Central memory CD4-positive, alpha-beta T cell (primary cell): Measurements from ENCODE around the gene RAC3.

Experiments used
- DNase-seq: peaks from one replicate; pipeline ENCODE4 v3.0.0; 2022

RAC3 gene

GRCh38 chr17:81999976-82000802 lies 31.3 kb upstream of the RAC3 start:
- no peak for DNase-seq

DNA sequence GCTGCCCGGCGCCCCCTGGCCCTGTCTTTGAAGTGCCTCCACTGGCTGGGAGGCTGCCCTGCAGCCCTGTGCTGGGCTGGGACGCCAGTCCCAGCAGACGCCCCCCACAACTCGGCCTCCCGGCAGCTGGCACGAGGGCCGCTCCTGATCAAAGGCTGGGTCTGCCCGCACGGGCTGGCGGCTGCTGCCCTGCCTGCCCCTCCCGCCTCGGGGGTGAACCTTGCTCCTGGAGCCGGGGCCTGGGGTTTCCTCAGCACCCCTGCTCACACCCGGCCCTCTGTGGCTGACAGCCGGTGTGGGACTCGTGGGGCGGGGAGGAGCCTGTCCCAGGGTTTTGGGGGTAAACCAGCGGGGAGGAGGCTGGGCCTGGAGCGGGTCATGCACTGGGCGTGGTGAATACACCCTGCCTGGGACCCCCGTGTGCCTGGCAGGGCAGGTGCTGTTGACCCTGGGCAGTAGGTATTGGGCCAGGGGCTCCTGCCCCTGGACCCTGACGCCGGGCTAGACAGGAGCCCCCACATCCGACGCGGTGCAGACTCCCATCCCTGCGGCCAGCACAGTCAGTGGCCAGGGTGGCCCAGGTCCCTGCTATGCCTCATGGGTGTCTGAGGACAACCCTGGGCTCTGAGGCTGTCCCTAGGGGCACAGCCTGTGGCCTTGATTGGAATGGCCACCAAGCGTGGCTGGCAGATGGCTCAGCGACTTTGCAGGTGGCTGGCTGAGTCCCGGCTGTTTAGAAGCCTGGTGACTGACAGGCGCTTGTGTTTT lies 30.5 kb upstream of the RAC3 start:
- no peak for DNase-seq

GRCh38 chr17:82001571-82002056 lies 29.9 kb upstream of the RAC3 start:
- DNase-seq = no peak

GRCh38 chr17:82003411-82004381 lies 27.8 kb upstream of the RAC3 start:
- DNase-seq = no peak

DNA sequence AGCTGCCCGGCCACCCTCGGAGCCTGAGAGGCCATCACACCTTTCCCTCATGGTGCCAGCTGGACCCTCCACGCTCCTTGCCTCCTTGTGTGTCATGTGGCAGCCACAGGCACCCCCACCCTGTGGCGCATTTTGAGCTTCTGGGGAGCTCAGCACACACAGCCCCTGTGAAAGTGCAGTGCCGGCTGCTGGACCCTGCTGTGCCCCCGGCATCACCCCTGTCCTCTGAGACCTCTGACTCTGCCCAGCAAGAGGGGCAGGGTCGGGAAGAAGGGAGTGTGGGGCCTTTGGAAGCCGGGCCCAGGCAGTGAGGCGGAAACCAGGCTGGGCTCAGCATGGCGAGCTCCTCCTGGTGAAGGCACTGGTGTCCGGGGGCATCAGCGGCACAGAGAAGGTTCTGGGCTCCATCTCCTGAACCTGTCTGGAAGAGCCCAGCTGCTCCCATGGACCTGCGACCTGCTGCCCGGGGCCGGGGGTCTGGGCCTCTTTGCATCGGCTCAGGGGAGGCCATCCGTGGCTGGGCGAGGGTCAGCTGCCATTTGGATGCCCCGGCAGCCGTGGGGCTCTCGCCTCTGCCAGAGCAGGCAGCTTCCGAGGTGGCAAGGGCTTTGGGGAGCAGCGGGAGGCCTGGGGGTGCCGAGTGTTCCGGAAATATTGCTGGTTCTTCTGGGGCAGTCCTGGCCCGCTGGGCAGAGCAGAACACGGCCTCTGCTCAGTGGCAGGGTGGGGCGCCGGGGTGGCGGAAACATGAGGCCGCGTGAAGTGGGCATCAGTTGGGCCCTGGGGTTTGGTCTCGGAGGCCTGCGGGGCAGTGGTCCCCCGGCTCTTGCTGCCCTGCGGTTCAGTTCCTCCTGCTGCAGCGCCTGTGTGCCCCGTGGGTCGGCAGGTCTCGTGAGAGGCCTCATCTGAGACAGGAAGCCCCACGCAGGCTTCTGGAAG lies 26.7 kb upstream of the RAC3 start:
- no peak for DNase-seq

GRCh38 chr17:82005701-82006348 lies 25.7 kb upstream of the RAC3 start:
- DNase-seq = no peak

- DNase-seq = no peak
Observed at GRCh38 chr17:82006468-82007227, 24.8 kb upstream of the RAC3 start.

- DNase-seq = no peak
Observed at GRCh38 chr17:82007228-82007494, 24.3 kb upstream of the RAC3 start.

DNA sequence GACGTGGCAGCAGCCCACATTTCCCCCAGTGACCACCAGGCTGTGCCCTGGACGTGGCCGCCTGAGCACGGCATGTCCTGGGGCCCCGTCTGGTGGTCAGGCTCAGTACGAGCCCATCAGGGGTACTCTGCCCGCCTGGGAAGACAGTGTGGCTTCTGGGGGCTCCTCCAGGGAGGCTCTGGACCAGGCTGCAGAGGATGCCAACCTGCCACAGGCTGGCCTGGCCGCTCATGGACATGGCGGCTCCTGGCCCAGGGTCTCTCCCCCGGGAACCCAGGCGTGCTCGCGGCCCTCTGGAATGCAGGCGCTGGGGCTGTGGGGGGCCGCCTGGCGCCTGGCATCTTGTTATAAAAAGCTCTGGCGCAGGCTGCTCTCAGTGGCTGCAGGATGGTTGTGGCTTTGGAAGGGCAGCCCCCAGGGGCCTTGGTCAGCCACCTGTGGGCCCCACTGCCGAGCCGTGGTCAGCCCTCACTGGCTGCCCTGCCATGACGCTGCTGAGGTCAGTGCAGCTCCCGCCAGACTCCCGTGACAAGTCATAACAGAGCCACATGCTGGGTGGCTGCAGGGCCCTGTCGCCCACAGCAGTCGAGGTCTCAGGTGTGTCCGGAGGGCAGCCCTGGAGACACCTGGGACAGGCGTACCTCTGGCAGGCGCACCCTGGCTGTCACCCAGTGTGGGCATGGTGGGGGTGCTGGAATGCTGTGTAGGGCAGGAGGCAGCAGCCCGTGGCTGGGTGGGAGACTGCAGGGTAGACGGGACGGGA lies 23.8 kb upstream of the RAC3 start:
- DNase-seq = no peak

DNA sequence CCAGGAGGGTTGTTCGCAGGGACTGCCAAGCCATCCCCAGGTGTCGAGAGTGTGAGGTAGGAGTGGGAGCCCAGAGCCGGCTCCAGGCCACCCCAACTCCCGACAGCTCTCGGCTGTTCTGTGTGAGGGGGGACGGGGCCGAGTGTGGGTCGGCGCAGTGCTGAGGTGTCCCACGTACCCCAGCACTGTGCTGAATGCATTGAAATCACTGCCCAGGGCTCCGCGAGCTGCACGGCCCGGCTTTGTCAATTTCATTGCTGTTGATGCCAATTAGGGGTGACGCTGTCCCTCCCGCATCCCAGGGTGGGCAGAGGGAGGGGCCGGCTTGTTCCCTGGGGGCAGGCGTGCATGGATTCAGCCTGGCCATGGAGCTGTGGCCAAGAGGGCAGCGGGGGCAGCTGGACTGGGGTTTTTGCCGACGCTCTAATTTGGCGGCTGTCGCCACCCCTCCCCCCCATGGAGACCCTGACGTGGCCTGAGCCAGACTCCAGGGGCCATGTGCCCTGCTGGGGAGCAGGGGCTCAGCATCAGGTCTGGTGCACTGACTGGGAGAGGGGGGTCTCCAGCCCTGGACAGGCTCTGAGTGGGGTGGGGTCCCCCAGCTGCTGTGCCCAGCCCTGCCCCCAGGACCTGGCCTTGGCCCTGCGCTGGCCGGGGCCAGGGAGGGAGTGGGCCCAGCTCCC lies 23.1 kb upstream of the RAC3 start:
- DNase-seq = no peak

DNA sequence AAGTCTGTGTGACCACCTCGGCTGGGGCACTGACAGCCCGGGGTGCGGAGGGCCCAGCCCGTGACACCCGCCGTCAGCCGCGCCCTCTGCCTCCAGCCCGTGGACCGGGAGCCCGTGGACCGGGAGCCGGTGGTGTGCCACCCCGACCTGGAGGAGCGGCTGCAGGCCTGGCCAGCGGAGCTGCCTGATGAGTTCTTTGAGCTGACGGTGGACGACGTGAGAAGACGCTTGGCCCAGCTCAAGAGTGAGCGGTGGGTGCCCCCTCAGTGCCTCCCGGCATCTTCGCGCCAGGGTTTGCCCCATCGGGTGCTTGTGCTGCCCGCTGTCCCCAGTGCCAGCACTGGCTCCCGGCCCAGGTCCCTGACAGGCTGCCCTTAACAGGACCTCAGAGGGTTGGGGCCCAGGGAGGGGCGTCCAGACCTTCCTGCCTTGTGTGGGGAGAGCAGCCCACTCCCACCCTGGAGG lies 22.5 kb upstream of the RAC3 start:
- DNase-seq = no peak

DNA sequence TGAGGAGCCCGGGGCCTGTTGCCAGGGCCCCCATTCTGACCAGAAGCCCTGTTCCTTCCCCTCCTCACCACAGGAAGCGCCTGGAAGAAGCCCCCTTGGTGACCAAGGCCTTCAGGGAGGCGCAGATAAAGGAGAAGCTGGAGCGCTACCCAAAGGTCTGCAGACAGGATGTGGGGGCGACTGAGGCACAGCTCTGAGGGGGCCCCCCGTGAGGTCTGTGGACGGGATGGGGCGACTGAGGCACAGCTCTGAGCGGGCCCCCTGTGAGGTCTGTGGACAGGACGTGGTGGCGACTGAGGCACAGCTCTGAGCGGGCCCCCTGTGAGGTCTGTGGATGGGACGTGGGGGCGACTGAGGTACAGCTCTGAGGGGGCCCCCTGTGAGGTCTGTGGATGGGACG lies 22.1 kb upstream of the RAC3 start:
- DNase-seq = no peak

DNA sequence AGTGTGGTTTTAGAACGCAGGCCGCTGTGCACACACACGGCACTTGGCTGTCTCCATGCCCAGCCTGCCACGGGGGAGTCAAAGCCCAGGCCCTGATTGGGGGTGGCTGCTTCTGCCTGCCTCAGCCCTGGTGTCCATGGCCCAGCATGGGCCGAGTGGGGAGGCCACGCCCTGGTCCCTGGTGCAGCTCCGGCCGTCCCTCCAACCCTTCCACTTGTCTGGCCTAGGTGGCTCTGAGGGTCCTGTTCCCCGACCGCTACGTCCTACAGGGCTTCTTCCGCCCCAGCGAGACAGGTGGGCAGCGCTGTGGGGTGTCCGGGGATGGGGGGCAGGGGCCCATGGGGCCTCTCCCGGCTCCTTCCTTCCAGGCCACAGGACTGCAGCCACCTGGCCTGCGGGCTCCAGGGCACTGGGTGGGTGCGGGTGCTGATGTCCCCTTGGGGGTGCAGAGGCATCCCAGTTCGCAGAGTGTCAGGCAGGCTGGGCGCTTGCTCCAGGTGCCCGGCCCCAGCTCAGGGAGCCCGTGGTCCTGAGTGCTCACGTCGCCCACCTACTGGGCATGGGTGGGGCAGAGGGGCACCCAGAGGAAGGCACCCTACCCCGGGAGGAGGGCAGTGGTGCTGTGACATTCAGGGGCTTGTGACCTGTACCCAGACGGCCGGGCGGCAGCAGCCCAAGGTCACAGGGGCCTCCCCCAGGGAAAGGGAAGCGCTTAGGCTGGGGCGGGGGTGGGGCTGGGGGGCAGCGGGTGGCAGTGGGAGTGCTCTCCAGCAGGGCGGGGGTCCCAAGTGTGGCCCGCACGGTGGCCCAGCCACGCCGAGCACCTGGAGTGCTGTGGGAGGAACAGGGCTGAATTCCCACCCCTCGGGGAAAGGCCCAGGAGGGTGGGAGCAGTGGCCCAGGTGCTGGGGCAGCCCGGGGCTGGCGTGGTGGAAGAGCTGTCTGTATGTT lies 20.6 kb upstream of the RAC3 start:
- no peak for DNase-seq

- no peak for DNase-seq
Observed at GRCh38 chr17:82011617-82012187, 19.8 kb upstream of the RAC3 start.

GRCh38 chr17:82012261-82012639 lies 19.2 kb upstream of the RAC3 start:
- no peak for DNase-seq

GRCh38 chr17:82012640-82013295 lies 18.7 kb upstream of the RAC3 start:
- DNase-seq = no peak

DNA sequence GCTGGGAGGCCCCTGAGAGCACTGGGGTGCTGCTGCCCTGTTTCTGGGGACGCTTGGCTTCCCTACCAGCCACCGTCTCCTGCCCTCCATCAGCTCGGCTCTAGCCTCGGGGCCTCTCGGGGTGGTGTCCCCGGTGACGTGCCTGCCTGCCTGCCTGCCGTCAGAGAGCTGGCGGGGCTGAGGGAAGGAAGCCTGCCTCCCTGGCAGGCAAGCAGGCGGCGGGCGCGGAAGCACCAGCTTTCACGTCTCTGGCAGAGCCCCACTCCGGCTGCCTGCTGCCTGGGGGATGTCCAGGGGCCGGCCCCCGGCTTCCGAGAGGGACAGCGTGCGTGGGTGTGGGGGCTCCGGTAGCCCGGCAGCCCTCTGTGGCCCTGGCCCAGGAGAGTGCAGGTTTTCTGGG lies 18.1 kb upstream of the RAC3 start:
- no peak for DNase-seq
